Caco-2 (cell line): ENCODE data around the gene RGS6. TPM values are rescaled to one million over a fixed set of nuclear protein-coding genes. Genes with fewer than 3 reads are reported as not detected.

Experiments used
- BruUV-seq: library from RNA; stranded (reverse); fragments of 400-500 nt; replicated peaks from 2 replicates; lab custom pipeline; 2021; lab: Mats Ljungman, UMichigan
- CTCF ChIA-PET: fragments of 300-600 bp; sonication (Branson Sonifier 250); formaldehyde crosslinking; loops from one replicate; lab custom pipeline; 2022; ENCODE audit warnings: antibody characterized with exemption; lab: Charles Lee
- POLR2A ChIA-PET: fragments of 300-600 bp; sonication (Branson Sonifier 250); formaldehyde crosslinking; loops from one replicate; lab custom pipeline; 2022; ENCODE audit warnings: antibody characterized with exemption; lab: Charles Lee
- DNase-seq, 2 experiments: peaks; one replicate each; pipeline versions ENCODE4 v3.0.0 to v3.0.0-alpha.2; 2020 to 2022
- H3K27me3 ChIP-seq: replicated peaks from 2 replicates; pipeline ENCODE4 v1.6.0; 2011; ENCODE audit warnings: low read length; ENCODE audit not compliant: control insufficient read depth, insufficient read depth
- H3K36me3 ChIP-seq: 2 replicates; pipeline ENCODE4 v1.5.1; 2011; ENCODE audit warnings: low read length; ENCODE audit not compliant: control insufficient read depth, insufficient read depth
- H3K4me1 ChIP-seq: fragments of 250-450 bp; sonication (Bioruptor Pico); 2 replicates; pipeline ENCODE4 v1.5.1; 2020; ENCODE audit warnings: mild to moderate bottlenecking
- H3K4me3 ChIP-seq: 2 replicates; pipeline ENCODE4 v1.5.1; 2011; ENCODE audit warnings: low read depth, mild to moderate bottlenecking, control low read depth, low read length
- H3K9me3 ChIP-seq: fragments of 250-450 bp; sonication (Bioruptor Pico); 2 replicates; pipeline ENCODE4 v1.5.1; 2020; ENCODE audit warnings: mild to moderate bottlenecking, moderate library complexity
- H3K27ac Mint-ChIP-seq: one replicate; pipeline ENCODE4 v1.8.0; 2022; ENCODE audit warnings: mixed read lengths; ENCODE audit not compliant: unreplicated experiment
- H3K27me3 Mint-ChIP-seq: one replicate; pipeline ENCODE4 v1.8.0; 2022; ENCODE audit warnings: mixed read lengths; ENCODE audit not compliant: insufficient read depth, unreplicated experiment
- H3K36me3 Mint-ChIP-seq: one replicate; pipeline ENCODE4 v1.8.0; 2022; ENCODE audit warnings: mild to moderate bottlenecking, mixed read lengths; ENCODE audit not compliant: insufficient read depth, unreplicated experiment
- H3K4me1 Mint-ChIP-seq: one replicate; pipeline ENCODE4 v1.8.0; 2022; ENCODE audit warnings: low read depth, mixed read lengths; ENCODE audit not compliant: unreplicated experiment
- H3K4me3 Mint-ChIP-seq: one replicate; pipeline ENCODE4 v1.8.0; 2022; ENCODE audit warnings: mild to moderate bottlenecking, moderate library complexity, mixed read lengths; ENCODE audit not compliant: unreplicated experiment
- H3K9me3 Mint-ChIP-seq: one replicate; pipeline ENCODE4 v1.8.0; 2022; ENCODE audit warnings: mixed read lengths; ENCODE audit not compliant: unreplicated experiment
- intact Hi-C: fragments of 100-400 bp; cut with micrococcal nuclease; formaldehyde crosslinking; loops from one replicate; pipeline ENCODE4 v1.10.0; 2022; ENCODE audit not compliant: unreplicated experiment
- total RNA-seq: library from RNA; stranded (reverse); gene quantifications from 2 replicates; pipeline ENCODE4 v1.2.3, GENCODE V29; 2022
- TF ChIP-seq, protein P1 (sequence below), 2 experiments: fragments of 200-600 bp in 1 of 2; IDR thresholded peaks; 1 replicate in 1 of 2; 2 replicates in 1 of 2; pipeline versions ENCODE4 v1.5.1 to v1.8.0; 2011 to 2022; ENCODE audit warnings: antibody characterized with exemption in 1 of 2, control low read depth in 1 of 2, inconsistent platforms in 1 of 2, low read depth in 1 of 2, low read length in 1 of 2, mild to moderate bottlenecking in 1 of 2, moderate library complexity in 1 of 2; ENCODE audit not compliant: insufficient read depth in 1 of 2, severe bottlenecking in 1 of 2, unreplicated experiment in 1 of 2

The RGS6 gene
- total RNA-seq, 1 experiment from 2014 or later, result not detected

DNA sequence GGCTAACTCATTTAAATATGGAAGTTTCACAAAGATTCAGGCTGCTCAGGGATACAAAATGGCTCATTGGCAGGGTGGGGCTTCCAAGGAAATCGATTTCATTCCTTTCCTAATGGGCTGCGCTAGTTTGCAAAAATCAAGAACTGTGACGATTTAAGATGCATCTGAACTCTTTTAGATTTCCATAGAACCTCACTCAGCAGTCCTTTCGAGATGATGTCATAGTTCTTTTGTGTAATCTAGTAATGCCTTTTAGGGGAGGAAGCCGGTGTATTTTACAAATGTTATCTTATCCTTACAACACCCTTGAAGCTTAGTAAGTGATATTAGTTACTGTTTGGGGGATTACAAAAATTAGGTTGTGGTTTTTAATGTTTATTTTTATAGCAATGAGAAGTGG is 239.8 kb downstream of the RGS6 start:
- no peaks in the 10 kb centered on the region for H3K4me1 Mint-ChIP-seq
- no peaks in the 10 kb centered on the region for H3K9me3 Mint-ChIP-seq
- no peak for DNase-seq
- no TSS peak for BruUV-seq
- H3K4me3 Mint-ChIP-seq, result no peak overlapping the region
- H3K36me3 Mint-ChIP-seq, result no peaks in the 10 kb centered on the region
- H3K9me3 ChIP-seq, result no peaks in the 10 kb centered on the region
- no peak overlapping the region for H3K4me3 ChIP-seq
- no peaks in the 10 kb centered on the region for H3K36me3 ChIP-seq
- no peak overlapping the region for H3K27ac Mint-ChIP-seq
- no peaks in the 10 kb centered on the region for H3K4me1 ChIP-seq
- TF ChIP-seq, protein P1, sequence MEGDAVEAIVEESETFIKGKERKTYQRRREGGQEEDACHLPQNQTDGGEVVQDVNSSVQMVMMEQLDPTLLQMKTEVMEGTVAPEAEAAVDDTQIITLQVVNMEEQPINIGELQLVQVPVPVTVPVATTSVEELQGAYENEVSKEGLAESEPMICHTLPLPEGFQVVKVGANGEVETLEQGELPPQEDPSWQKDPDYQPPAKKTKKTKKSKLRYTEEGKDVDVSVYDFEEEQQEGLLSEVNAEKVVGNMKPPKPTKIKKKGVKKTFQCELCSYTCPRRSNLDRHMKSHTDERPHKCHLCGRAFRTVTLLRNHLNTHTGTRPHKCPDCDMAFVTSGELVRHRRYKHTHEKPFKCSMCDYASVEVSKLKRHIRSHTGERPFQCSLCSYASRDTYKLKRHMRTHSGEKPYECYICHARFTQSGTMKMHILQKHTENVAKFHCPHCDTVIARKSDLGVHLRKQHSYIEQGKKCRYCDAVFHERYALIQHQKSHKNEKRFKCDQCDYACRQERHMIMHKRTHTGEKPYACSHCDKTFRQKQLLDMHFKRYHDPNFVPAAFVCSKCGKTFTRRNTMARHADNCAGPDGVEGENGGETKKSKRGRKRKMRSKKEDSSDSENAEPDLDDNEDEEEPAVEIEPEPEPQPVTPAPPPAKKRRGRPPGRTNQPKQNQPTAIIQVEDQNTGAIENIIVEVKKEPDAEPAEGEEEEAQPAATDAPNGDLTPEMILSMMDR (IDR thresholded peaks at IDR 0.05; ENCODE audit: insufficient read depth in 1 of 2, low read depth in 1 of 2, low read length in 1 of 2, severe bottlenecking in 1 of 2, unreplicated experiment in 1 of 2), result no peak
- POLR2A ChIA-PET, result no interaction called here
- no peaks in the 10 kb centered on the region for H3K27me3 ChIP-seq
- peaks cover 6% of the 10 kb centered on the region for H3K27me3 Mint-ChIP-seq
- CTCF ChIA-PET, result no interaction called here
- intact Hi-C loops, result no loop called here

DNA sequence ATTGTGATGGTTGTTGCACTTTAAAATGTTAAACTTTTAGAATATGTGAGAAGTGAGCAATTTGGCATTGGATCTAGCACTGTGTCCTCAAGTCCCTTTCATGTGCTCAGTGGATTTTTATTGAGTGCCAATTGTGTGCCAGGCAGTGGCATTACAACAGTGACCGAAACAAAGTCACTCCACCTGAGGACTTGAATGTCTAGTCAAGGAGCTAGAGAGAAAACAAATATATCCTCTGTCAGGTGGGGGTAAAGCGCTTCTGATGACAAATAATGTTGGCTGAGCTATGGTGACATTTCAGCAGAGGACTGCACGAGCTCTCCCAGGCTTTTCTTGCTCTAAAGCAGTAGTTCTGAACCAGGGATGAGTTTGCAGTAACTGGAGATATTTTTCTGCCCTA is 240.4 kb downstream of the RGS6 start:
- H3K27me3 ChIP-seq, result no peaks in the 10 kb centered on the region

DNA sequence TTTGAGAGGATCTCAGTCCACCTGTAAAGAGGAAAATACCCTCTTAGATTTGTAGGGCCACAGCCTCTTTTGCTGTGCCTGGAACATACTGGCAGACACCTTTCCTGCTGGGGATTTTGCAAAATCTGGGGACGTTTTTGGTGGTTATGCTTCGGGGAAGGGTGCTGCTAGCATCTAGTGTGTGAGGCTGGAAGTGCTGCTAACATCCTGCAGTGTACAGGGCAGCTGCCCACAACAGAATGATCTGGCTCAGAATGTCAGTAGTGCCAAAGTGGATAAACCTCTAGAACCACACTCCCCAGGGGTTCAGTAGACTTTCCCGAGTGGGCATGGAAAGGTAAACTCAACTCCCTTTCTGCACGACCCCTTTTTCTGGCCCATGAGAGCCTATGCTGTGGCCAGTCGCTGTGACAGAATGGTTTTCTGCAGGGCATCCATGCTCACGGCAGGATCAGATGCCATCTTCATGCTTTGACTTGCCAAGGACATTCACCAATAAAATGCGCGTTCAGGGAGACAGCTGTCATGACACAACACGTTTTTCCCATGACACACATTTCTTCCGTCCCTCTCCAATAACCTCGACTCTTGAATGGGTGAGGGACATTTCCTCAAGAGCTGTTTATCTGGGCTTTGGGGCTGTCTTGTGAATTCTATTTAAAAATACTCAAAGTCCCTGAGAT is 240.9 kb downstream of the RGS6 start:
- no peaks in the 10 kb centered on the region for H3K36me3 Mint-ChIP-seq
- no peak overlapping the region for H3K4me3 Mint-ChIP-seq
- intact Hi-C loops, result no loop called here
- Histone ChIP-seq H3K36me3 (no peaks in the 10 kb centered on the region), H3K9me3 (no peaks in the 10 kb centered on the region), H3K4me1 (no peaks in the 10 kb centered on the region), H3K27me3 (no peaks in the 10 kb centered on the region), H3K4me3 (no peak overlapping the region)
- H3K4me1 Mint-ChIP-seq, result no peaks in the 10 kb centered on the region
- BruUV-seq, result no TSS peak
- H3K27me3 Mint-ChIP-seq, result peaks cover 6% of the 10 kb centered on the region
- TF ChIP-seq, protein P1 (IDR thresholded peaks at IDR 0.05; ENCODE audit: insufficient read depth in 1 of 2, low read depth in 1 of 2, low read length in 1 of 2, severe bottlenecking in 1 of 2, unreplicated experiment in 1 of 2), result no peak
- ChIA-PET CTCF (no interaction called here), POLR2A (no interaction called here)
- no peak for DNase-seq
- H3K27ac Mint-ChIP-seq, result no peak overlapping the region
- H3K9me3 Mint-ChIP-seq, result peaks cover 3% of the 10 kb centered on the region

More for the DNA sequence above, 240.4 kb downstream of the RGS6 start:
- intact Hi-C loops, result no loop called here
- Histone ChIP-seq H3K4me1 (no peaks in the 10 kb centered on the region), H3K36me3 (no peaks in the 10 kb centered on the region), H3K9me3 (no peaks in the 10 kb centered on the region), H3K4me3 (no peak overlapping the region)
- BruUV-seq, result no TSS peak
- no peak for DNase-seq
- CTCF ChIA-PET, result no interaction called here
- TF ChIP-seq, protein P1 (IDR thresholded peaks at IDR 0.05; ENCODE audit: insufficient read depth in 1 of 2, low read depth in 1 of 2, low read length in 1 of 2, severe bottlenecking in 1 of 2, unreplicated experiment in 1 of 2), result no peak
- Mint-ChIP-seq H3K27ac (no peak overlapping the region), H3K36me3 (no peaks in the 10 kb centered on the region), H3K4me3 (no peak overlapping the region), H3K9me3 (no peaks in the 10 kb centered on the region), H3K4me1 (no peaks in the 10 kb centered on the region), H3K27me3 (peaks cover 6% of the 10 kb centered on the region)
- POLR2A ChIA-PET, result no interaction called here
